ENCODE results near the gene UBA1.
"Not testable (repeated sequence)": the region's sequence is repeated elsewhere in the genome, so short reads cannot be mapped to it uniquely, and the experiment has no call there.

UBA1 gene

GRCh38 chrX:47230136-47230868, 36.7 kb downstream of the UBA1 start:
- DNase-seq (ENCODE audit: low read depth) = no peak

- no peak for DNase-seq (ENCODE audit: low read depth)
Observed at GRCh38 chrX:47231167-47231566, 37.5 kb downstream of the UBA1 start.

- no peak for DNase-seq (ENCODE audit: low read depth)
Observed at GRCh38 chrX:47232197-47232802, 38.7 kb downstream of the UBA1 start.

GRCh38 chrX:47232803-47233332, 39.2 kb downstream of the UBA1 start, which contains the start of gene USP11:
Gene USP11, plus strand, starts transcription at chrX:47233009. Its CDS starts 35 bp downstream, at chrX:47233044.
- no peak for DNase-seq (ENCODE audit: low read depth)

- DNase-seq (ENCODE audit: low read depth) = peak; percentile 94
Observed at GRCh38 chrX:47233333-47234113, 39.9 kb downstream of the UBA1 start.

- no peak for DNase-seq (ENCODE audit: low read depth)
Observed at GRCh38 chrX:47234583-47234982, 41.0 kb downstream of the UBA1 start.

GRCh38 chrX:47235691-47236103, 42.1 kb downstream of the UBA1 start:
- DNase-seq (ENCODE audit: low read depth) = no peak

GRCh38 chrX:47239199-47239598, 45.6 kb downstream of the UBA1 start:
- no peak for DNase-seq (ENCODE audit: low read depth)

- no peak for DNase-seq (ENCODE audit: low read depth)
Observed at GRCh38 chrX:47239898-47240545, 46.4 kb downstream of the UBA1 start.

- no peak for DNase-seq (ENCODE audit: low read depth)
Observed at GRCh38 chrX:47240619-47241018, 47.0 kb downstream of the UBA1 start.

- DNase-seq (ENCODE audit: low read depth) = no peak
Observed at GRCh38 chrX:47241201-47242011, 47.8 kb downstream of the UBA1 start.

- DNase-seq (ENCODE audit: low read depth) = no peak
Observed at GRCh38 chrX:47242321-47242720, 48.7 kb downstream of the UBA1 start.

GRCh38 chrX:47243351-47243750, 49.7 kb downstream of the UBA1 start:
- DNase-seq (ENCODE audit: low read depth) = no peak

- DNase-seq (ENCODE audit: low read depth) = no peak
Observed at GRCh38 chrX:47244676-47245075, 51.0 kb downstream of the UBA1 start.

GRCh38 chrX:47245156-47245555, 51.5 kb downstream of the UBA1 start:
- no peak for DNase-seq (ENCODE audit: low read depth)

- DNase-seq (ENCODE audit: low read depth) = no peak
Observed at GRCh38 chrX:47247206-47247998, 53.8 kb downstream of the UBA1 start.

GRCh38 chrX:47247999-47248320, 54.3 kb downstream of the UBA1 start:
- DNase-seq (ENCODE audit: low read depth) = no peak

GRCh38 chrX:47248576-47248975, 54.9 kb downstream of the UBA1 start:
- DNase-seq (ENCODE audit: low read depth) = no peak

- DNase-seq (ENCODE audit: low read depth) = no peak
Observed at GRCh38 chrX:47250017-47250347, 56.4 kb downstream of the UBA1 start.

GRCh38 chrX:47257620-47258019, 64.0 kb downstream of the UBA1 start:
- DNase-seq (ENCODE audit: low read depth) = not testable (repeated sequence)
